ENCODE data around the gene CCDC68. TPM values are rescaled to one million over a fixed set of nuclear protein-coding genes. Genes with fewer than 3 reads are reported as not detected.

Gene CCDC68
- total RNA-seq, 1 donor from 2014 or later: 2.7 TPM

DNA sequence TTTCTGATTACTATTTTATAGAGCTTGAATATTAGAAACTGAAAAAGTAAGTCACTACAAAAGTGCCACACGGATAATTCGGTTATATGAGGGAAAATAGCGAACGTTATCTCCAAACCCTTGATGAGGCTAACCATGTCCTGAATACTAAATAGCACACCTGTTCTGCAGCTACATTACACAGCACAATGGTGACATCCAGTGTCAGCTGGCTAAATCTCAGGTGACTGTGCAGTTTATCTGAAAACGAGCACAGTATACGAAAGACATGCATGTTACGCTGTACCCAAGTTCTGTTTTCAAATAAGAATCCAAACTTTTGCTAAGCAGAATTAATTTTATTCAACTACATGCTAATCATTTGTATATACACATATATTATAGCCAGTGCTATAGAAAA lies 9.0 kb downstream of the CCDC68 start:
- DNase-seq (ENCODE audit: low read depth): no peak
- TF ChIP-seq, protein P1, sequence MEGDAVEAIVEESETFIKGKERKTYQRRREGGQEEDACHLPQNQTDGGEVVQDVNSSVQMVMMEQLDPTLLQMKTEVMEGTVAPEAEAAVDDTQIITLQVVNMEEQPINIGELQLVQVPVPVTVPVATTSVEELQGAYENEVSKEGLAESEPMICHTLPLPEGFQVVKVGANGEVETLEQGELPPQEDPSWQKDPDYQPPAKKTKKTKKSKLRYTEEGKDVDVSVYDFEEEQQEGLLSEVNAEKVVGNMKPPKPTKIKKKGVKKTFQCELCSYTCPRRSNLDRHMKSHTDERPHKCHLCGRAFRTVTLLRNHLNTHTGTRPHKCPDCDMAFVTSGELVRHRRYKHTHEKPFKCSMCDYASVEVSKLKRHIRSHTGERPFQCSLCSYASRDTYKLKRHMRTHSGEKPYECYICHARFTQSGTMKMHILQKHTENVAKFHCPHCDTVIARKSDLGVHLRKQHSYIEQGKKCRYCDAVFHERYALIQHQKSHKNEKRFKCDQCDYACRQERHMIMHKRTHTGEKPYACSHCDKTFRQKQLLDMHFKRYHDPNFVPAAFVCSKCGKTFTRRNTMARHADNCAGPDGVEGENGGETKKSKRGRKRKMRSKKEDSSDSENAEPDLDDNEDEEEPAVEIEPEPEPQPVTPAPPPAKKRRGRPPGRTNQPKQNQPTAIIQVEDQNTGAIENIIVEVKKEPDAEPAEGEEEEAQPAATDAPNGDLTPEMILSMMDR (conservative IDR thresholded peaks at IDR 0.05; ENCODE audit: low read depth, low read length): peak; percentile 40
- no peak overlapping the region for H3K4me3 ChIP-seq (ENCODE audit: low read depth, low read length)

DNA sequence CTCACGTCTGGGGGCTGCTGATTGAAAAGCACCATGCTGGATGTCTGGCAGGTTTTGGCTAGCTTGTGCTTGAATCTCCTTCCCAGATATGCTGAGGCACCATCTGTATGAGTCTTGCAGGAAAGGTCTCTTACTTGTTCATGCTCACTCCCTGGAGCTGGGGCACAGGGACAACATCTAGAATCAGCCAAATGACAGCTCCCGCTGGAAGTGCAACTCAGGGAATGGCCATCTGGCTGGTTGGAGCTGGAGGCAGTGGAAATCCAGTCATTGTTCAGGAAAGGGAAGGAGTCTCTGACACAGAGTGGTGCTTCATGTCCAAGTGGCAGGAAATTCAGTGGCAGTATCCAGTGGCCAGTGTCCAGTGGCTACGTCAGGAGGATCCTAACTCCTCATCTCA lies 9.7 kb downstream of the CCDC68 start:
- no peak overlapping the region for H3K4me3 ChIP-seq (ENCODE audit: low read depth, low read length)
- TF ChIP-seq, protein P1 (conservative IDR thresholded peaks at IDR 0.05; ENCODE audit: low read depth, low read length): no peak
- DNase-seq (ENCODE audit: low read depth): no peak

DNA sequence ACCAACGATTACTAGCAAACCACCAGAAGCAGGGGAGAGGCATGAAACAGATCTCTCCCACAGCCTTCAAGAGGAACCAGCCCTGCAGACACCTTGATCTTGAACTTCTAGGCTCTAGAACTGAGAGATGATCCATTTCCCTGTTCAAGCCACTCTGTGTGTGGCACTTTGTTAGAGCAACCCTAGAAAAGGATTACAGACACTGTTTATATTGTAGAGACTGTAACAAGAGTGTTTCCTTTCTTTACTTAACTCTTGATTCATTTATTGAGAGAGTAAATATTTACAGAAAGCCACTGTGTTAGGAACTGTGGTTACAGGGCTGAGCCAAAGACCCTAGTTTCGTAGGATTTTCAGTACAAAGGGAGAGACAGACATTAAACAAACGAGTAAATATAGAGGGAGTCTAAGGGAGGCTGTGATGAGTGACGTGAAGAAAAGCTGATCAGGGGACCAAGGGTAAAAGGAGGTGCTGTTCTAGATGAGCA lies 10.9 kb downstream of the CCDC68 start:
- TF ChIP-seq, protein P1 (conservative IDR thresholded peaks at IDR 0.05; ENCODE audit: low read depth, low read length): no peak
- H3K4me3 ChIP-seq (ENCODE audit: low read depth, low read length): no peak overlapping the region
- DNase-seq (ENCODE audit: low read depth): no peak

DNA sequence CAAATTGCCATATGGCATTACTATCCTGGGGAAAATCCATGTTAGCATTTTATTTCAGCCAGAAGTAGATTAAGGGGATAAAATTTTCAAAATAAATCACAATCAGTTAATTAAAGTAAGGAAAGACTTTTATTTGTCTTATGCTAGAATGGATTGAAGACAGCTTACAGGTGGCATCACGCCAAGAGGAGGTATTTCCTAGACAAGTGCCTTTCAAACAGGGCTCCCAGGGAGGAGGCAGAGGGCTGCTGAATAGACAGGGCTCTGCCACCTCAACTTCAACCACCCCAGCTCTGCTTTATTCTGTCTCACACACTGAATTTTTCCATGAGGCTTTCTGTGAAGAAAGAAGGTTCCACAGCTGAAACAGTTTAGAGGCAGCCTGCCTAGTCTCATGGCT lies 12.2 kb downstream of the CCDC68 start:
- TF ChIP-seq, protein P1 (conservative IDR thresholded peaks at IDR 0.05; ENCODE audit: low read depth, low read length): no peak
- H3K4me3 ChIP-seq (ENCODE audit: low read depth, low read length): no peak overlapping the region
- DNase-seq (ENCODE audit: low read depth): no peak

DNA sequence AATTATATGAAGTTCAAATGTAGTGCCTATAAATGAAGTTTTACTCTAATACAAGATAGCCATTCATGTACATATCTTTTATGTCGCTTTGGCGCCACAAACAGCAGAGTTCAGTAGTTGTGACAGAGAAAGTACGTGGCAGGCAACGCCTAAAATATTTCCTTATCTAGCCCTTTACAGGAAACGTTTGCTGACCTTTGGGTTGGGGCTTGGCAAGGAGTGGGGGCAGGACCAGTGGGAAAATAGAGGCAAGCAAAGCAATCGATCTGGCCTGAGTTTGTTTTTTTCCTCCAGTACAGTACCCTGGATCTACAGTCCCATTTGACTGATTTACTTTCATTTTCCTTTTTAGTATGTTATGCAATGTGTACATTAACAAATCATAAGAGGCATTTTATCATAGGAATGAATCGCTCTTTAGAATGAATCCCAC lies 13.1 kb downstream of the CCDC68 start:
- DNase-seq (ENCODE audit: low read depth): no peak
- H3K4me3 ChIP-seq (ENCODE audit: low read depth, low read length): peak overlapping the region; percentile 51
- TF ChIP-seq, protein P1 (conservative IDR thresholded peaks at IDR 0.05; ENCODE audit: low read depth, low read length): no peak

DNA sequence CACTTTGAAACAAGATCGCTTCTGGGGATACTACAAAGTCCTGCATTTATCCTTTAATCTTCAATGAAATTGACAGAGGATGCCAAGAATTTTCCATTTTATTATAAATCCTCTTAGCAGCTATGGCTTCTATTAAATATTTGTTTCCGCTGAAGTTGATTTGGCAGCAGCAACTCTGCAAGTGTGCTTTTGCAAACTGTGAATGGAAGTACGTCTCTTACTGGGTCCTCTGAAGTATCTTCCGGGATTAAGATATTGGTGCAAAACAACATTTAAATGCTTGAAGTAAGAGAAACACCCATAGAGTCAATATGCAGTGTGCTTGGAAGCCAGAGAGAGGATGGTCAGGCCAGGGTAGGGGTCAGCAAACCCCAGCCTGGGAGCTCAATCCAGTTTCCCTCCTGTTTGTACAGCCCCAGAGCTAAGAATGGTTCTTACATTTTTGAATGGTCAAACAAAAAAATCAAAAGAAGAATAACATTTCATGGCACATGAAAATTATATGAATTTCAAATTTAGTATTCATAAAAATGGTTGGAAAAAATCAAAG lies 13.6 kb downstream of the CCDC68 start:
- TF ChIP-seq, protein P1 (conservative IDR thresholded peaks at IDR 0.05; ENCODE audit: low read depth, low read length): no peak
- no peak for DNase-seq (ENCODE audit: low read depth)
- H3K4me3 ChIP-seq (ENCODE audit: low read depth, low read length): no peak overlapping the region

DNA sequence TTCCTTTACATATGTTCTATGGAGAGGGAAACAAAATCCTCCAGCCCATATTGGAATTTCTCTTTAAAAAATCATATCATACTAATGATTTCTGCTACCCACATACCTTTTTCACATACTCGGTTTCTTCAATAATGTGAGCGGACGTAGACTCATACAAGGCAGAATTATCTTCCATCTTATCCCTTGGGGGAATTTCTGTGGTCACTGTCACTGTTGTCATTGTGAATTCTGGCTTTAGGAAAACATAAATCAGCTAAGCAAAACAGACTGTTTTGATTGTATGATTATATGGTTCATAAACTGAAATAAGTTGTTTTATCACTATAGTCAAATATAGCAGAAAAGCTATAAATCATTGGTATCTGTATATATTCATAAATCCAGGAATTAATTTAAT lies 16.7 kb downstream of the CCDC68 start:
- no peak for DNase-seq (ENCODE audit: low read depth)
- TF ChIP-seq, protein P1 (conservative IDR thresholded peaks at IDR 0.05; ENCODE audit: low read depth, low read length): no peak
- no peak overlapping the region for H3K4me3 ChIP-seq (ENCODE audit: low read depth, low read length)
